Muscle layer of duodenum (tissue), 2 donors: Measurements from ENCODE around the gene PRKX.
"Not testable (repeated sequence)": the region's sequence is repeated elsewhere in the genome, so short reads cannot be mapped to it uniquely, and the experiment has no call there.

ENCODE experiments used
- H3K27ac ChIP-seq: one replicate; pipeline ENCODE4 v1.7.0; 2013; ENCODE audit warnings: mild to moderate bottlenecking, low read length
- H3K27me3 ChIP-seq: one replicate; pipeline ENCODE4 v1.7.0; 2013; ENCODE audit warnings: low read depth, mild to moderate bottlenecking, control low read depth, low read length
- H3K36me3 ChIP-seq, 2 donors: one replicate each; pipeline ENCODE4 v1.7.0; 2013; ENCODE audit warnings: low read length in 2 of 2, control low read depth in 1 of 2, mild to moderate bottlenecking in 1 of 2; ENCODE audit not compliant: insufficient read depth in 2 of 2, control insufficient read depth in 1 of 2
- H3K4me1 ChIP-seq, 2 donors: one replicate each; pipeline ENCODE4 v1.7.0; 2013; ENCODE audit warnings: low read length in 2 of 2, mild to moderate bottlenecking in 2 of 2, control low read depth in 1 of 2, moderate library complexity in 1 of 2; ENCODE audit not compliant: insufficient read depth in 2 of 2, control insufficient read depth in 1 of 2
- H3K4me3 ChIP-seq, 2 donors: one replicate each; pipeline ENCODE4 v1.7.0; 2013; ENCODE audit warnings: low read length in 2 of 2, low read depth in 1 of 2, mild to moderate bottlenecking in 1 of 2
- H3K9me3 ChIP-seq, 2 donors: one replicate each; pipeline ENCODE4 v1.7.0; 2013; ENCODE audit warnings: low read length in 2 of 2, control low read depth in 1 of 2, mild to moderate bottlenecking in 1 of 2; ENCODE audit not compliant: control insufficient read depth in 1 of 2
- donor health status: healthy.

PRKX gene

DNA sequence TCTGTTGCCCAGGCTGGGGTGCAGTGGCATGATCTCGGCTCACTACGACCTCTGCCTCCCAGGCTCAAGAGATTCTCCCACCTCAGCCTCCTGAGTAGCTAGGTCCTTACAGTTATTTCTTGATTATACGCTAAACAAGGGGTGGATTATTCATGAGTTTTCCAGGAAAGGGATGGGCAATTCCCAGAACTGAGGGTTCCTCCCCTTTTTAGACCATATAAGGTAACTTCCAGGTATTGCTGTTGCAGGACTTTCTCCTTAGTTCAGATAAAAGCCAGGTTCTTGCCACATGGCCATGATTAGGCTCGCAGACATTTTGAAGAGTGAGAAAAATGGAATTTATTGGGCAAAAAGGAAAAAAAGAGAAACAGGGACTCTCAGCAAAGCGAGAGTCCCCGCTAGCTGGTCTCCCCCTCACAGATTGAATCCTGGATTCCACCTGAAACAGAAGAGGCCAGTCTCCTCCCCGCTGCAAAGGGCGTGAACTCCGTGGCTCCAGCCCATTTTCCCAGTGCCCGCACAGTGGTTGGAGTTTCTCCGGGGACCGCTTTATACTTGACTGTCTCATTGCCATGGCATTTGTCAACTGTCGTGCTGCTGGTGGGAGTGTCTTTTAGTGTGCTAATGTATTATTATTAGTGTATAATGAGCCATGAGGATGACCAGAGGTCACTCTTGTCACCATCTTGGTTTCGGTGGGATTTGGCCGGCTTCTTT lies 19.0 kb upstream of the PRKX start:
- H3K36me3 ChIP-seq, H3K4me3 ChIP-seq, H3K9me3 ChIP-seq, H3K27me3 ChIP-seq, H3K27ac ChIP-seq, H3K4me1 ChIP-seq: not testable (repeated sequence)

DNA sequence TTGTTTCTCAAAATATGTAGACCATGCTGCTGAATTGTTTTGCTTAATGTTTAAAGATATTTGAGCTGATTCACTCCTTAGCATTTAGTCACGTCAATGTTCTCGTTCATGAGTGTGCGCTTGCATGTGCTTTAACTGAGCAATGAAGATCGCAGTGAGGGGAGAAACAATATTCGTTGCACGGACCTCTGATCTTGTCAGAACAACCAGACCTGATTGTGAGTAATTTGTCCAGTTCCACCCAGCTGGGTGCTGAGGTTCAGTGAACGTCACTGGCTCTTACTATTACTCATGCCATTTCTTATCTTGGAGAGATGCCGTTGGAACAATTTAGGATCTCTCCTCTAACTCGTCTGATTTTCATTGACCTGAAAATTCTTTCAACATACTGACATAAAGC lies 15.0 kb upstream of the PRKX start:
- Histone ChIP-seq H3K4me3 (no peak overlapping the region), H3K4me1 (no peaks in the 10 kb centered on the region), H3K27me3 (no peaks in the 10 kb centered on the region), H3K27ac (no peak overlapping the region), H3K9me3 (no peaks in the 10 kb centered on the region), H3K36me3 (no peaks in the 10 kb centered on the region)

DNA sequence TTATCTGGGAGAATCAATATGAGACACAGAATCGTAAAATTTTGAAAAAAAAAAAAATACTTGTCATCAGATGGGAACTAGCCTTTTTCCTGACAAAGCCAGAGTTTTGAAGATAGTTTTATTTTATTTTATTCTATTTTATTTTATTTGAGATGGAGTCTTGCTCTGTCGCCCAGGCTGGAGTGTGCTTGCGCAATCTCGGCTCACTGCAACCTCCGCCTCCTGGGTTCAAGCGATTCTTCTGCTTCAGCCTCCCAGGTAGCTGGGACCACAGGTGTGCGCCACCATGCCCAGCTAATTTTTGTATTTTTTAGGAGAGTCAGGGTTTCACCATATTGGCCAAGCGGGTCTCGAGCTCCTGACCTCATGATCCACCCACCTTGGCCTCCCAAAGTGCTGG lies 10.0 kb upstream of the PRKX start:
- H3K4me1 ChIP-seq, H3K27ac ChIP-seq, H3K27me3 ChIP-seq, H3K9me3 ChIP-seq, H3K36me3 ChIP-seq, H3K4me3 ChIP-seq: not testable (repeated sequence)

DNA sequence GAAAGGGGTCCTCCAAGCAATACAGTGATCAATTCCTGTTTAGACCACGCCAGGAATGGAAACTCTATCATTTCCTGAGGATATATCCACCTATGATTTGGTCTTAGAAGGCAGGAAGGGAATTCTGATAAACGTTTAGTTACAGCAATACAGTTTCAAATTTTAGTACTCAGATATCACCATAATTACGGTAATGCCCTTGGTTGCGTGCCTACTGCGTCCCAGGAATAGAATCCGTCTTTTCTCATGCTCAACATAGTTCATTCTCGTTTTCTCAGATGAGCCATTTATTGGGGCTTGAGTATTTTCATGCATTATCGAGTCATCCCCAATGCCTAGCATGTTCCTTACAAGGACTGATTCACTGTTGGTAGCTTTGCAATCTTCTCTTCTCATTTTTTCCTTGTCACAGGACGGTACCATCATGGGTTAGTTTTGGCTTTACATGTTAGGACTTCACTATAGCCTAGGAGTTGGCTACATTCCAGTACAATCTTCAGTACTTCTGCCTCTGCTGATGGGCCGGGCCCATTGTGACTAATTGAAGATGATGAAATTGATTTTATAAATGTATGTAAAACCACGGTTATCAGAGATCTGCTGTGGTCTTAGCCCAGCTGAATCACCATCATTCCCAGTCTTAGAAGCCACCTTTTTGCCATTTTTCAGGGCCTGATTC lies 4.4 kb upstream of the PRKX start:
- Histone ChIP-seq H3K9me3 (no peaks in the 10 kb centered on the region), H3K4me3 (no peak overlapping the region), H3K27ac (no peak overlapping the region), H3K4me1 (no peaks in the 10 kb centered on the region), H3K36me3 (no peaks in the 10 kb centered on the region), H3K27me3 (no peaks in the 10 kb centered on the region)

DNA sequence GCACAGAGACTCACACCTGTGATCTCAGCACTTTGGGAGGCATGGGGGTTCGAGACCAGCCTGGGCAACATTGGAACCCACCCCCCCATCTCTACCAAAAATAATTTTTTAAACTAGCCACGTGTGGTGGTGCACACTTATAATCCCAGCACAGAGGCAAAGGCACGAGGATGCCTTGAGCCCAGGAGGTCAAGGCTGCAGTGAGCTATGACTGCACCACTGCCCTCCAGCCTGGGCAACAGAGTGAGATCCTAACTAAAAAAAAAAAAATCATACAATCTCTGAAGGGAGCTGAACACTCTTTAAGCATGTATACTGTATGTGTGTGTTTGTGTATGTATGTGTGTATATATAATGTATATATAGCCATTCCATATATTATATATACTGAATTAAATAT lies 2.5 kb upstream of the PRKX start:
- no peak overlapping the region for H3K27ac ChIP-seq
- H3K9me3 ChIP-seq = no peaks in the 10 kb centered on the region
- H3K36me3 ChIP-seq = no peaks in the 10 kb centered on the region
- no peak overlapping the region for H3K4me3 ChIP-seq
- no peaks in the 10 kb centered on the region for H3K27me3 ChIP-seq
- no peaks in the 10 kb centered on the region for H3K4me1 ChIP-seq

DNA sequence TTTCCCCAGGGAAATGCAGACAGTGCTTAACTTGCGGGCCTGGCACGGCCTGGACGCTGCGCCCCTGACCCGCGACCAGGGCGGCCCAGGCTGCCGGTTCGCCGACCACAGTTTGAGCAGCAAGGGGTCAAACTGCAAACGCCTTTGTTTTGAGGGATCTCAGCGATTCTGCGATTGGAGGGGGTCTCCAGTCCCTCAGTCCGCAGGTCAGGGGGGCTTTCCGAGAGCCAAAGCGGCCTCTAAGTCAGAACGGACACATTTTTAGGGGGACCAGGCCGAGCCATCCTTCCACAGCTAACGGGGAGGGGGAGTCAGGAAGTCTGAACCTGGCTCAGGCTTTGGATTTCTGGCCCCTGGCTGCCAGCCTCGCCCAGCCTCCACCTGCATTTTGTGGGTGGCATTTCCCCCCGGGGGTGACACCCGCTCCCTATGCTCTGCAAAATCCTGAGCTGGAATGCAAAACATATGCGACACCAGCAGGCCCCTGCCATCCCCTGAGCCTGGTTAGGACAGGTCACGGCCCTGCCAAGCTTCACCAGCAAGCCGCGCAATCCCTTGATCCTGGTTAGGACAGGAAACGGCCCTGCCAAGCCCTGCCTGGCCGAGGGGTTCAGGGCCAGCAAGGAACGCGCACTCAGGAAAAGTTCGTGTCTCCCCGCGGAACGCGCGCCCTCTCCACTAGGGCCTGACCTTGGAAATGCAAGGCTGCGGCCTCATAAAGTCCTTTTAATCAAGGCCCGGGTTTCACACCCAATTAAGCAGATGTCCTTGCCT lies 1.4 kb upstream of the PRKX start:
- not testable (repeated sequence) for H3K27me3 ChIP-seq, H3K4me3 ChIP-seq, H3K27ac ChIP-seq, H3K36me3 ChIP-seq, H3K4me1 ChIP-seq, H3K9me3 ChIP-seq

DNA sequence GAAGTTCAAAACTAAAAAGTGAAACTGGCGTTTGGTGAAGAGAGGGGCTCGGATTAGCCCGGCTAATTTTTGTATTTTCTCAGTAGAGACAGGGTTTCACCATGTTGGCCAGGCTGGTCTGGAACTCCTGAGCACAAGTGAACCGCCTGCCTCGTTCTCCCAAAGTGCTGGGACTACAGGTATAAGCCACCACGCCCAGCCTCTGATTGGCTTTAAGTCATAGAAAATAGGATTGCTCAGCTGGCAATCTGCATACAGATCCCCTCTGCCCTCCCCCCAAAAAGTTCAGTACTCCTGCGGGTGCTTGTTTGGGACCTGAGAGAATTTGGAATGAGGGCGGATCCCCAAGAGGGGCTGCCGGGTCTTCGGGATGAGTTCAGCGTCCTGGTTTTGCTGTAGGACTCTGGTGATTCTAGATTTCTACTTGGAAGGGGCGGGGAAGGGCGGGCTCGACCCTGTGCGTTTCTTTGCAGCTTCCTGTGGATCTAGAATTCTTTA lies 537 bp upstream of the PRKX start:
- no peak overlapping the region for H3K27ac ChIP-seq
- H3K9me3 ChIP-seq = no peaks in the 10 kb centered on the region
- H3K27me3 ChIP-seq = no peaks in the 10 kb centered on the region
- H3K4me3 ChIP-seq = peak overlapping the region; percentile 50 to 71
- no peaks in the 10 kb centered on the region for H3K36me3 ChIP-seq
- H3K4me1 ChIP-seq = no peaks in the 10 kb centered on the region

DNA sequence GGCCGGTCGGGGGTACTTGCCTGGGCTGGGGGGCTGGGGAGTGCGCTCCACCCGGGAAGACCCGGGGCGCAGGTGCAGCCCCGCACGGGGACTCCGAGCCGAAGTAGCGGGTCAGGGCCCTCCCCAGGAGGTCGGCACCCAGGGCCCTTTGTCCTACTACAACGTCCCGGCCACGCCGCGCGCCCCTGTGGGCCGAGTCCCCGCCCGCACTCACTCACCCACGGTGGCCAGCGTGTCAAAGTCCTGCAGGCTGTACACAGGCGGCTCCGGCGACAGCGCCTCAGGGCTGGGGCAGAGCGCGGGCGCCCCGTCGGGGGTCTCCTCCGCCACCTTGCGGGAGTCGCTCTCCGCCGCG lies 602 bp downstream of the PRKX start:
- H3K4me1 ChIP-seq = no peaks in the 10 kb centered on the region
- H3K9me3 ChIP-seq = no peaks in the 10 kb centered on the region
- no peaks in the 10 kb centered on the region for H3K27me3 ChIP-seq
- peak overlapping the region; percentile 55 to 71 for H3K4me3 ChIP-seq
- no peak overlapping the region for H3K27ac ChIP-seq
- H3K36me3 ChIP-seq = no peaks in the 10 kb centered on the region

DNA sequence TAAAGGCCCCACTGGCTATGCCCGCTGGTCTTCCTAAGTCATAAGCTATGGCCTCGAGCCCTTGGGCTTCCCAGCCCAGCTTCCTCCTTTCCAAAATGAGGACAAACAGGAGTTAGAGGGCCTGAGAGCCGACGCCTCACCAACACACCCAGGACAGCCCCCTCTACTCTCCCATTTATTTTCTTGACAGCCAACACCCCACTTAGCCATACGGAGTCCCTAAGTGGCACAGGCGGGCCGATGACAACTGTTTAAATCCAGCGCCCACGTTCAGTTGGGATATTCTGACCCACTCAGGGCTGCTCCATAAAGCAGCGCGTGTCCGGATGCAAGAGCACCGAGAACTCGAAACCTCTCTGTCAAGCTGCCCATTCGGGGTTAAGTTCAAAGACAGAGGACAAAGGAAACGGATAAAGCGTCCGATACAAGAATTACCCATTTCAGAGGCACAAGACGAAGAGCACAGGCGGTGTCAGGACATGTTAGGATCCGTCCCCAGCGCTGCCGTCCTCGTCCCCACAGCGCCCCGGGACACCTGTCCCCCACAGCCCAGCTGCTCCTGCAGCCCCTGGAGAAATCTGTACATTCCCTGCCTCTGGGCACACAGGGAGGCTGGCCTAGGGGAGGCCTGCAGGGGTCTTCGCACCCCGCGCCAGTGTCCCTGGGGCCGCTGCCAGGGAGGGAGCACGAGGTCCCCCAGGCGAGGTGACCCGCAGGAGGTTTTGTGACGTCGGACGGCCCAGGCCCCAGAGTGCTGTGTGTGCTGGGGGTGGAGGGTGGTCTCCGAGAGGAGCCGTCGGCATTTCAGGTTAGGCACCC lies 1.2 kb downstream of the PRKX start:
- Histone ChIP-seq H3K27me3 (no peaks in the 10 kb centered on the region), H3K9me3 (no peaks in the 10 kb centered on the region), H3K27ac (no peak overlapping the region), H3K4me1 (no peaks in the 10 kb centered on the region), H3K36me3 (no peaks in the 10 kb centered on the region), H3K4me3 (peak overlapping the region; percentile 55 to 71)

DNA sequence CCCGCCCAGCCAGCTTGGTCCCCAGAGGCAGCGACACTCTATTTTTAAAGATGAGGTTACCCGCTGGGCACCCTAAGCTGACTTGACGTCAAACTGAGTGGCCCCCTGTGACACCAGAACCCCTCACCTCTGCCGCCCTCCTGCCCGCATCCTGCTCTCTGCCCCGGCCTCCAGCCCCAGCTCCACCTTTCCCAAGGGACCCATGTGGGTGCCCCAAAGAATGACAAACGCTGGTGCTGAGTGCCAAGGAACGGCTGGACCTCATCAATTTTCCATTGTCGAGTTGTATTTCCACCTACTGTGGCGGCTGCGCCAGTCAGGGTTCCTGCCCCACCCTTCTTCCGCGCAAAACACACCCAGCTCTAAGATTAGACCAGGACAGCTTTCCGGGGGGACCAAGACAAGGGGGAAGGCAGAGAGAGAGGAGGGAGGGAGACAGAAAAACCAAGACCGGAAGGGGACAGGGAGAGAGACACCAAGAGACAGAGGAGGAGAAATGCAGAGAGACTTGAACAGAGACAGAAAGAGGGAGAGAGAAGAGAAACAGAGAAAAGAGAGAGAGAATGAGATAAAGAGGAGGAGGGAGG lies 2.0 kb downstream of the PRKX start:
- Histone ChIP-seq H3K27me3 (no peaks in the 10 kb centered on the region), H3K4me1 (no peaks in the 10 kb centered on the region)

More for the DNA sequence above, 2.0 kb downstream of the PRKX start:
- no peak overlapping the region for H3K27ac ChIP-seq
- no peaks in the 10 kb centered on the region for H3K9me3 ChIP-seq
- H3K36me3 ChIP-seq = no peaks in the 10 kb centered on the region
- H3K4me3 ChIP-seq = peak overlapping the region; percentile 55 to 71
